ENCODE measurements around the gene ZBED4.

Gene ZBED4

DNA sequence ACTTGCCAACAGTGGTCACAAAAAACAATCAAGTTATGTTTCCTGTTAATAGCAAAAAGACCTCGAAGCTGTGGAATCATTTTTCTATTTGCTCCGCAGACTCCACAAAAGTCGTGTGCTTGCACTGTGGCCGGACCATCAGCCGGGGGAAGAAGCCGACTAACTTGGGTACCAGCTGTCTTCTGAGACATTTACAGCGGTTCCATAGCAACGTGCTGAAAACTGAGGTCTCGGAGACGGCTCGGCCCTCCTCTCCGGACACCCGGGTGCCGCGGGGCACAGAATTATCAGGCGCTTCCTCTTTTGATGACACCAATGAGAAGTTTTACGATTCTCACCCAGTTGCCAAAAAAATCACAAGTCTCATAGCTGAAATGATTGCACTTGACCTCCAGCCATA is 31.6 kb downstream of the ZBED4 start:
- intact Hi-C loops (cut with micrococcal nuclease) = no loop called here
- no peak overlapping the region for H3K27ac Mint-ChIP-seq
- H3K4me1 Mint-ChIP-seq (ENCODE audit: low read depth) = peaks cover 5% of the 10 kb centered on the region
- no peak overlapping the region for H3K4me3 Mint-ChIP-seq
- no peaks in the 10 kb centered on the region for H3K27me3 Mint-ChIP-seq
- peaks cover 81% of the 10 kb centered on the region for H3K36me3 Mint-ChIP-seq (ENCODE audit: low read depth)
- peaks cover 20% of the 10 kb centered on the region for H3K9me3 Mint-ChIP-seq

- H3K9me3 Mint-ChIP-seq = peaks cover 20% of the 10 kb centered on the region
- peaks cover 87% of the 10 kb centered on the region for H3K36me3 Mint-ChIP-seq (ENCODE audit: low read depth)
- peaks cover 5% of the 10 kb centered on the region for H3K4me1 Mint-ChIP-seq (ENCODE audit: low read depth)
- H3K4me3 Mint-ChIP-seq = no peak overlapping the region
- no peaks in the 10 kb centered on the region for H3K27me3 Mint-ChIP-seq
- intact Hi-C loops (cut with micrococcal nuclease) = no loop called here
- no peak overlapping the region for H3K27ac Mint-ChIP-seq
Observed at GRCh38 chr22:49885881-49886280, 32.2 kb downstream of the ZBED4 start.

DNA sequence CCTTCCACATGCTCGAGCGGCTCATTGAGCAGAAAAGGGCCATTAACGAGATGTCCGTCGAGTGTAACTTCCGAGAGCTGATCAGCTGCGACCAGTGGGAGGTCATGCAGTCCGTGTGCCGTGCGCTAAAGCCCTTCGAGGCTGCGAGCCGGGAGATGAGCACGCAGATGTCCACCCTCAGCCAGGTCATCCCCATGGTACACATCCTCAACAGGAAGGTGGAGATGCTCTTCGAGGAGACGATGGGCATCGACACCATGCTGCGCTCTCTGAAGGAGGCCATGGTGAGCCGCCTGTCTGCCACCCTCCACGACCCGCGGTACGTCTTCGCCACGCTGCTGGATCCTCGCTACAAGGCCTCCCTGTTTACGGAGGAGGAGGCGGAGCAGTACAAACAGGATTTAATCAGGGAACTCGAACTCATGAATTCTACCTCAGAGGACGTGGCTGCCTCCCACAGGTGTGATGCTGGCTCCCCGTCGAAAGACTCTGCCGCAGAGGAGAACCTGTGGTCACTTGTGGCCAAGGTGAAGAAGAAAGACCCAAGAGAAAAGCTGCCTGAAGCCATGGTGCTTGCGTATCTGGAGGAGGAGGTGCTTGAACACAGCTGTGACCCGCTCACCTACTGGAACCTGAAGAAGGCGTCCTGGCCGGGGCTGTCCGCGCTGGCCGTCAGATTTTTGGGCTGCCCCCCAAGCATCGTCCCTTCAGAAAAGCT is 32.9 kb downstream of the ZBED4 start:
- intact Hi-C loops (cut with micrococcal nuclease) = no loop called here
- Mint-ChIP-seq H3K27ac (no peak overlapping the region), H3K36me3 (ENCODE audit: low read depth) (peaks cover 94% of the 10 kb centered on the region)

GRCh38 chr22:49887064-49887451 is 33.4 kb downstream of the ZBED4 start:
- H3K27me3 Mint-ChIP-seq = no peaks in the 10 kb centered on the region
- H3K4me3 Mint-ChIP-seq = no peak overlapping the region
- H3K27ac Mint-ChIP-seq = no peak overlapping the region
- H3K9me3 Mint-ChIP-seq = peaks cover 20% of the 10 kb centered on the region
- intact Hi-C loops (cut with micrococcal nuclease) = no loop called here
- H3K36me3 Mint-ChIP-seq (ENCODE audit: low read depth) = peaks cover 98% of the 10 kb centered on the region
- peaks cover 5% of the 10 kb centered on the region for H3K4me1 Mint-ChIP-seq (ENCODE audit: low read depth)

More for the DNA sequence above, 32.9 kb downstream of the ZBED4 start:
- H3K4me3 Mint-ChIP-seq = no peak overlapping the region
- peaks cover 5% of the 10 kb centered on the region for H3K4me1 Mint-ChIP-seq (ENCODE audit: low read depth)
- H3K27me3 Mint-ChIP-seq = no peaks in the 10 kb centered on the region
- H3K9me3 Mint-ChIP-seq = peaks cover 20% of the 10 kb centered on the region

DNA sequence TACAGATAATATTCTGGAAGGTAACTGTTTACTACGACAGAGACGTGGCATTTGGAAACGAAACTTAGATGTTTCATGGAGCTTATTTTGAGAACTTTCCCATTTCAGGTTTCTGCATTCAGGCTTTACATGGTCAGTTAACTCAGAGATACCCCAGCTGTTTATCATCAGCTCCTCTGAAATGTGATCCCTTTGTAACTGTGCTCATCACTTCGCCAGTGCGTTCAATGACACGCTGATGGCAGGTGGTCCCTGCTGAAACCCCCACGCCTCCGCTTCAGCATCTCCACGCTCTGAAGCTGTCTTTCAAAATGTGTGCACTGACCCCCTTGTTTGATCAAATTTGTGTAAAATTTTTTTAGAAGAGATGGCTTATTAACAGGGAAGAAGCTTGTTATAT is 34.1 kb downstream of the ZBED4 start:
- Mint-ChIP-seq H3K27me3 (no peaks in the 10 kb centered on the region), H3K4me1 (ENCODE audit: low read depth) (peaks cover under 1% of the 10 kb centered on the region), H3K4me3 (no peak overlapping the region), H3K9me3 (peaks cover 20% of the 10 kb centered on the region), H3K27ac (no peak overlapping the region), H3K36me3 (ENCODE audit: low read depth) (peaks cover 98% of the 10 kb centered on the region)
- intact Hi-C loops (cut with micrococcal nuclease) = no loop called here

DNA sequence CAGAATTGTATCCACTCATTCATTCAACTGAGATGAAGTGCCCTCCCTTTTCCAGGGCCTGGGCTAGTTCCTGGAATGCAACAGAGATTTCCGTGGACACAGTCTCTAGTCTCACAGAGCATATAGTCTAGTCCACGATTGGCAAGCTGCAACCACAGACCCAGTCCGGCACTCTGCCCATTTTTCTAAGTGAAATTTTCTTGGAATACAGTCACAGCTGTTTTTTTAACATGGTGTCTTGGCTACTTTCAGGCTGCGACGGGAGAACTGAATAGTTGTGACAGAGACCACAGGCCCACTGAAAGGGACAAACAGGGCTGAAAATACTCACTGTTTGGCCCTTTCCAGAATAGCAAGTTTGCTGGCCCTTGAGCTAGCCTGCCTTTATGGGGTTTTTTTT is 35.4 kb downstream of the ZBED4 start:
- intact Hi-C loops (cut with micrococcal nuclease) = no loop called here
- Mint-ChIP-seq H3K27me3 (no peaks in the 10 kb centered on the region), H3K27ac (no peak overlapping the region), H3K9me3 (peaks cover 21% of the 10 kb centered on the region), H3K36me3 (ENCODE audit: low read depth) (peaks cover 97% of the 10 kb centered on the region), H3K4me3 (no peak overlapping the region), H3K4me1 (ENCODE audit: low read depth) (no peaks in the 10 kb centered on the region)

DNA sequence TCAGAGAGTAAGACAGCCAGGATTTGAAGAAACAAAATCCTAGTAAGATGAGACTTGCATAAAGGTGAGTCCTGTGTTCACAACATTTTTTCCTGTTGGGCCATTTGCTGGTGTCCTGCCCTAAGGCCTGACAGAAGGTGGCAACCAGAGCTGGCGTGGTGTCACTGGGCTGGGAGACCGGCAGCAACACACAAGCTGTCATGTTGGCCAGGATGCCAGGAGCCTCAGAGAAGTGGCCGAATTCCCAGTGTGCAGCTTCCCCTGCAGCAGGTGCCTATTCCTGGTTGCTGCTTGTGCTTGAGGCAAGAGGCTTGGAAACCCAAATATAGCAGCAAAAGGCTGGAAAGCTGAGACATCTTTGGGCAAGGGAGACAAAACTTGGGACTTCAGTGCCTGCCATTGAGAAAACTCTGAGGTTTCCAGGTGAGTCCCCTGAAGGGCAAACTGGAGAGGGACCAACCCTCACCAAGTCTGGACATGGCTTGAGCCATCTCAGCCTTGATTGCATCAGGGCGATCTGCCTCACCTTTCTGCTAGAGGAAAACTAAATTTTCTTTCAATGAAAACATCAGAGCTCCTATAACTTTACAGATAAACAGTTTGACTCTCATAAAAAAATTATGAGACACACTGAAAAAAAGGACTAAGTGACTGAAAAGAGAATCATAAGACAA is 38.7 kb downstream of the ZBED4 start:
- Mint-ChIP-seq H3K4me3 (no peak overlapping the region), H3K27ac (no peak overlapping the region), H3K27me3 (no peaks in the 10 kb centered on the region), H3K36me3 (ENCODE audit: low read depth) (peaks cover 82% of the 10 kb centered on the region), H3K9me3 (peaks cover 17% of the 10 kb centered on the region), H3K4me1 (ENCODE audit: low read depth) (no peaks in the 10 kb centered on the region)
- intact Hi-C loops (cut with micrococcal nuclease) = no loop called here

DNA sequence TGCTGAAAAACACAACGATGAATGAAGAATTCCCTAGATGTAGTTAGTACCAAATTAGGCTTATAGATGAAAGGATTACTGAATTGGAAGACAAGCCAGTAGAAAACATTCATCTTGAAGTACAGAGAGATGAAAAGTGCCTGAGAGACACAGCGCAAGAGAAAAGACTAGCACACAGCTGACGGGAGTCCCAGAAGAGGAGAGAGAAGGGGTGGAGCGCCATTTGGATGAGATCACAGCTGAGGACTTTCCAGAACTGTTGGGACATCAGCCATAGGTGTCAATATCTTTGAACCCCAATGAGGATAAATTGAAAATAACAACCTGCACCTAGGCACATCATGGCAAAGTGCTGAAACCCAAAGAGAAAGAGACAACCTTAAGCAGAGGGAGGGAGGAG is 39.4 kb downstream of the ZBED4 start:
- Mint-ChIP-seq H3K9me3 (peaks cover 17% of the 10 kb centered on the region), H3K27me3 (no peaks in the 10 kb centered on the region), H3K27ac (no peak overlapping the region), H3K4me1 (ENCODE audit: low read depth) (no peaks in the 10 kb centered on the region), H3K4me3 (no peak overlapping the region), H3K36me3 (ENCODE audit: low read depth) (peaks cover 81% of the 10 kb centered on the region)
- intact Hi-C loops (cut with micrococcal nuclease) = no loop called here

GRCh38 chr22:49894322-49895054 is 40.8 kb downstream of the ZBED4 start:
- H3K4me3 Mint-ChIP-seq = no peak overlapping the region

GRCh38 chr22:49896201-49896600 is 42.6 kb downstream of the ZBED4 start:
- no peaks in the 10 kb centered on the region for H3K4me1 Mint-ChIP-seq (ENCODE audit: low read depth)
- H3K9me3 Mint-ChIP-seq = peaks cover 8% of the 10 kb centered on the region
- H3K4me3 Mint-ChIP-seq = no peak overlapping the region
- intact Hi-C loops (cut with micrococcal nuclease) = no loop called here
- H3K27ac Mint-ChIP-seq = no peak overlapping the region
- H3K27me3 Mint-ChIP-seq = no peaks in the 10 kb centered on the region
- H3K36me3 Mint-ChIP-seq (ENCODE audit: low read depth) = peaks cover 81% of the 10 kb centered on the region

More at GRCh38 chr22:49894322-49895054, 40.8 kb downstream of the ZBED4 start:
- Mint-ChIP-seq H3K36me3 (ENCODE audit: low read depth) (peaks cover 81% of the 10 kb centered on the region), H3K4me1 (ENCODE audit: low read depth) (no peaks in the 10 kb centered on the region), H3K9me3 (peaks cover 13% of the 10 kb centered on the region), H3K27ac (no peak overlapping the region), H3K27me3 (no peaks in the 10 kb centered on the region)
- intact Hi-C loops (cut with micrococcal nuclease) = no loop called here

- H3K36me3 Mint-ChIP-seq (ENCODE audit: low read depth) = peaks cover 82% of the 10 kb centered on the region
- H3K4me1 Mint-ChIP-seq (ENCODE audit: low read depth) = no peaks in the 10 kb centered on the region
- H3K9me3 Mint-ChIP-seq = peaks cover 17% of the 10 kb centered on the region
- no peaks in the 10 kb centered on the region for H3K27me3 Mint-ChIP-seq
- intact Hi-C loops (cut with micrococcal nuclease) = no loop called here
- no peak overlapping the region for H3K27ac Mint-ChIP-seq
- H3K4me3 Mint-ChIP-seq = no peak overlapping the region
Observed at GRCh38 chr22:49897015-49897684, 43.5 kb downstream of the ZBED4 start.

- Mint-ChIP-seq H3K4me3 (no peak overlapping the region), H3K4me1 (ENCODE audit: low read depth) (no peaks in the 10 kb centered on the region), H3K27me3 (no peaks in the 10 kb centered on the region), H3K9me3 (peaks cover 13% of the 10 kb centered on the region), H3K27ac (no peak overlapping the region), H3K36me3 (ENCODE audit: low read depth) (peaks cover 84% of the 10 kb centered on the region)
- intact Hi-C loops (cut with micrococcal nuclease) = no loop called here
Observed at GRCh38 chr22:49899530-49899929, 45.9 kb downstream of the ZBED4 start.

DNA sequence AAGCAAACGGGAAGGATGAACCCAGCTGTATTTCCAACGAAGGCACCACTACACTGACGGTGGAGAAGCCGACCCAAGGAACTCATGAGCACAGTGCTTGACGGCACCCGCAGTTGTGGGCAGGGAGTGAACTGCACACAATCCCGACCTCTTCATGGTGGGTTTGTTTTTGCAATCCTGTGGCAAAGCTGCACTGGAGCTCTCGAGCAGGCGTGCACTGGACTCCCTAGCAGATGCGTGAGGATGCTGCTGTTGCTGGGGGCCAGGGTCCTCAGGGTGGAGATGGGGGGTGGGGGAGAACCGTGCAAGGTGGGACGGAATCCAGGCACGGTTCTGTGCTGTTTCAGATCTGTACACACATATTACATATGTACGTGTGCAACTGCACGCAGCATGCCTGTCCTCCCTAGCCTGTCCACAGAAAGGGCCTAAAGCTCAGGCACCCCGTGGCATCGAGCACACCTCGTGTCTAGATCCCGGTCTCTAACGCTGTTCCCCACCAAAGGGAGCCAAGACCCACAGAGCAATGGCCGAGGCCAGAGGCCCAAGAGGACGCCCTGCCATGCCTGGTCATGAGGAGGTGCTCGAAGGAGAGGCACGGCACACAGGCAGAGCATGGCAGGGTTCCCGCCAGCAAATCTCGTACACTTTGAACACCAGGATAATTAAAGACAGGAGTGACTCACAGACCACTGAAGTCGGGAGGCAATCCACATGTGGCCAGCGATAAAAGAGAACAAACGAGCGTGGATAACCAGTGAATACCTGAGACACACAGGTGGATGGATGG is 47.0 kb downstream of the ZBED4 start:
- H3K4me1 Mint-ChIP-seq (ENCODE audit: low read depth) = no peaks in the 10 kb centered on the region
- H3K27ac Mint-ChIP-seq = no peak overlapping the region
- H3K9me3 Mint-ChIP-seq = peaks cover 10% of the 10 kb centered on the region
- H3K36me3 Mint-ChIP-seq (ENCODE audit: low read depth) = peaks cover 89% of the 10 kb centered on the region
- intact Hi-C loops (cut with micrococcal nuclease) = no loop called here
- no peaks in the 10 kb centered on the region for H3K27me3 Mint-ChIP-seq
- H3K4me3 Mint-ChIP-seq = no peak overlapping the region
